HG02973 (cell line): Measurements from ENCODE around the gene TSPAN17.

Experiments used
- ATAC-seq: cut with Tn5 transposase; IDR thresholded peaks from one replicate; pipeline ENCODE4 v1.9.1; 2021; ENCODE audit warnings: moderate library complexity; ENCODE audit not compliant: unreplicated experiment

TSPAN17 gene

GRCh38 chr5:176702671-176703641 lies 55.7 kb downstream of the TSPAN17 start:
- no peak for ATAC-seq

GRCh38 chr5:176703857-176704256 lies 56.6 kb downstream of the TSPAN17 start:
- ATAC-seq = no peak

GRCh38 chr5:176704355-176704754 lies 57.1 kb downstream of the TSPAN17 start:
- ATAC-seq = no peak

- no peak for ATAC-seq
These were observed 57.5 kb downstream of the TSPAN17 start for GRCh38 chr5:176704817-176705216.
